ENCODE data around the gene GIMAP8.
"Not testable (repeated sequence)": the region's sequence is repeated elsewhere in the genome, so short reads cannot be mapped to it uniquely, and the experiment has no call there.

The GIMAP8 gene

DNA sequence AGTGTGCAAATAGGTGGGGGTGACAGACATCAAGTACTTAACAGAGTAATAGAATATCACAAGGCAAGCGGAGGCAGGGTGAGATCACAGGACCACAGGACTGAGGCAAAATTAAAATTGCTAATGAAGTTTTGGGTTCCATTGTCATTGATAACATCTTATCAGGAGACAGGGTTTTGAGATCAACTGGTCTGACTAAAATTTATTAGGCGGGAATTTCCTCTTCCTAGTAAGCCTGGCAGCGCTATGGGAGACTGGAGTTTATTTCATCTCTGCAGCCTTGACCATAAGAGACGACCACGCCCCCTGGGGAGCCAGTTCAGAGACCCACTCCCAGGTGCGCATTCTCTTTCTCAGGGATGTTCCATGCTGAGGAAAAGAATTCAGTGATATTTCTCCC, 72.5 kb downstream of the GIMAP8 start:
- peaks cover 0 to 11% (median 5%) of the 10 kb centered on the region in 5 donors for H3K36me3 ChIP-seq (ENCODE audit: control insufficient read depth in 5 of 5, insufficient read depth in 5 of 5, low read length in 5 of 5)
- peaks cover 0 to 12% (median 0%) of the 10 kb centered on the region in 5 donors for H3K4me1 ChIP-seq (ENCODE audit: control insufficient read depth in 5 of 5, insufficient read depth in 5 of 5, low read length in 5 of 5)
- not testable (repeated sequence) for H3K27ac ChIP-seq (ENCODE audit: low read depth, low read length); H3K9me3 ChIP-seq (ENCODE audit: control insufficient read depth in 5 of 5, low read length in 5 of 5); H3K4me3 ChIP-seq (ENCODE audit: low read depth in 1 of 5, low read length in 5 of 5); H3K9ac ChIP-seq (ENCODE audit: low read length in 5 of 5); H3K27me3 ChIP-seq (ENCODE audit: control insufficient read depth in 5 of 5, insufficient read depth in 4 of 5, low read length in 5 of 5)

DNA sequence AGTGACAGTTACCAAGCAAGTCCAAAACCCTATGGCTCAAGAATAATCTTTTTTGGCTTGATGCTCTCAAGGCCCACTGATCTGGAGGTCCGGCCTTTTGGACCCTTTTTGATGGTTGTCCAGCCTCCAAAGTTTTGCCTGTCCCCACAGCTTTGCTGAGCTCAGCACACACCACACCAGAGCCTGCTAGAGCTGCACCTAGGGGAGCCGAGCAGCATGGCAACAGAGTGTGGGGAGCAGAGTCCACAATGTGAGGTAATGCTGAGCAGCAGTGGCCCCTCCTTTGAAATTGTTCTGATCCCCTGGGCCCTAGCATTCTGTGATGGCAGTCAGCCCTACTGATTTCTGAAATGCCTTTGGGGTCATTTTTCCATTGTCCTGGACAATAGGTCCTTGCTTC, 73.6 kb downstream of the GIMAP8 start:
- H3K36me3 ChIP-seq (ENCODE audit: control insufficient read depth in 5 of 5, insufficient read depth in 5 of 5, low read length in 5 of 5), result peaks cover 0 to 11% (median 5%) of the 10 kb centered on the region in 5 donors
- no peaks in the 10 kb centered on the region for H3K27me3 ChIP-seq (ENCODE audit: control insufficient read depth in 5 of 5, insufficient read depth in 4 of 5, low read length in 5 of 5)
- no peak overlapping the region for H3K27ac ChIP-seq (ENCODE audit: low read depth, low read length)
- H3K4me3 ChIP-seq (ENCODE audit: low read depth in 1 of 5, low read length in 5 of 5), result no peak overlapping the region
- H3K9ac ChIP-seq (ENCODE audit: low read length in 5 of 5), result no peak overlapping the region
- H3K9me3 ChIP-seq (ENCODE audit: control insufficient read depth in 5 of 5, low read length in 5 of 5), result peaks cover 0 to 7% (median 2%) of the 10 kb centered on the region in 5 donors
- H3K4me1 ChIP-seq (ENCODE audit: control insufficient read depth in 5 of 5, insufficient read depth in 5 of 5, low read length in 5 of 5), result peaks cover 0 to 12% (median 0%) of the 10 kb centered on the region in 5 donors

Measured in subcutaneous abdominal adipose tissue (tissue), 5 donors.